ENCODE results near the gene SEMA5B. TPM values are rescaled to one million over a fixed set of nuclear protein-coding genes. Genes with fewer than 3 reads are reported as not detected.

Gene SEMA5B
- polyA plus RNA-seq, 1 donor from 2014 or later, result 7.0 TPM

DNA sequence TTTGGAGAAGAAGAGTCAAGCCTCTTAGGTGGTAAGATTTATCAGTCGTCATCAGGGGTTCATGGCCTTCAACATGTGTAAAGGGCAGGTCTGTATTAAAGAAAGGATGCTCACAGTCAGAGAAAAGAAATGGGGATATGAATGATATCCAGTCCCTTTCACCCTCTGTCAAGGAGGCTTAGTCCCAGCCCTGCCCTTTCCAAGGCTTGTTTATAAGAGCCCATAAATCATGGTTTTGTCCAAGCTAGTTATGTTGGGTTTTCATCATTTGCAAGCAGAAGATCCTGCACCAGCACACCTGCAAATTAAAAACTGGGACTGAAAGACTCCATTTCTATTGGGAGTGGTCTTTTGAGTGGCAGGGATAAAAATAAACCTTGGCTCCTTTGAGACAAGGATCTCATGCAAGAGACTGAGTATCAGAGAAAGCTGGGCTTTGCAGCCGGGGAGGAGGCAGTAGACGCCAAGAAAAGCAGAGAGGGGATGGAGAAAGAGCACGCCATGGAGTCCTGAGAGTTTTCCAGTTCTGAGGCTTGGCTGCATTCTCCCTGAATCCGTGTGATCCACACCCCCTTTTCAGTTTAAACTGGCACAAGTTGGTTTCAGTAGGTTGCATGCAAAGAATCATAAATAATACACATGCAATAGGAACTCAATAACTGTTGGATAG is 26.7 kb upstream of the SEMA5B start:
- Histone ChIP-seq H3F3A (ENCODE audit: insufficient read depth, low read length, poor library complexity, severe bottlenecking) (no peaks in the 10 kb centered on the region), H3K36me3 (ENCODE audit: insufficient read depth, low read length) (no peaks in the 10 kb centered on the region), H3K4me2 (ENCODE audit: low read length) (no peak overlapping the region), H3K9ac (ENCODE audit: low read length) (no peak overlapping the region), H3K79me2 (replicated peaks; ENCODE audit: insufficient read depth, low read length) (no peaks in the 10 kb centered on the region), H3K9me3 (ENCODE audit: low read length) (no peaks in the 10 kb centered on the region), H3K27me3 (ENCODE audit: insufficient read depth, low read depth, low read length) (no peaks in the 10 kb centered on the region), H3K4me3 (ENCODE audit: low read length) (no peak overlapping the region), H3K9me2 (ENCODE audit: insufficient read depth, low read length) (no peaks in the 10 kb centered on the region), H2AFZ (ENCODE audit: low read depth, low read length) (no peak overlapping the region), H3K27ac (ENCODE audit: low read length) (no peak overlapping the region), H4K20me1 (ENCODE audit: insufficient read depth) (no peaks in the 10 kb centered on the region)
- no peak for TF ChIP-seq EZH2 (IDR thresholded peaks at IDR 0.05; ENCODE audit: borderline replicate concordance, insufficient read depth, low read length, poor library complexity, severe bottlenecking)

DNA sequence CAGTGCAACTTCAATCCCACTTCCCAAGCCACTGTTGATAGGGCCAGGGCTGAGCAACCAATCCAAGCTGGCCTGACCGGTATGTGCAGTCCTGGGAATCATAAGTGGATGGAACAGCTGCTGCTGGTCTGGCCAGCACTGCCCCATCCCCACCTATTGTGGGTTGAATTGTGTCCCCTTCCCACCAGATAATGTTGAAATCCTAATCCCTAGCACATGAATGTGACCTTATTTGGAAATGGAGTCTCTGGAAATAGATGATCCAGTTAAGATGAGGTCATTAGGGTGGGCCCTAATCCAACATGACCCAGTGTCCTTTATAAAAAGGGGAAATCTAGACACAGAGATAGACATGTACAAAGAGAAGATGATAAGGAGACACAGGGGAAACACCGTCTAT is 25.5 kb upstream of the SEMA5B start:
- Histone ChIP-seq H3K27ac (ENCODE audit: low read length) (no peak overlapping the region), H3K9me2 (ENCODE audit: insufficient read depth, low read length) (no peaks in the 10 kb centered on the region), H3K4me2 (ENCODE audit: low read length) (no peak overlapping the region), H4K20me1 (ENCODE audit: insufficient read depth) (no peaks in the 10 kb centered on the region), H3F3A (ENCODE audit: insufficient read depth, low read length, poor library complexity, severe bottlenecking) (no peaks in the 10 kb centered on the region), H3K36me3 (ENCODE audit: insufficient read depth, low read length) (no peaks in the 10 kb centered on the region), H3K9ac (ENCODE audit: low read length) (no peak overlapping the region), H3K9me3 (ENCODE audit: low read length) (no peaks in the 10 kb centered on the region), H2AFZ (ENCODE audit: low read depth, low read length) (no peak overlapping the region), H3K4me3 (ENCODE audit: low read length) (no peak overlapping the region), H3K27me3 (ENCODE audit: insufficient read depth, low read depth, low read length) (no peaks in the 10 kb centered on the region), H3K79me2 (replicated peaks; ENCODE audit: insufficient read depth, low read length) (no peaks in the 10 kb centered on the region)
- TF ChIP-seq SMC3 (conservative IDR thresholded peaks at IDR 0.05; ENCODE audit: poor library complexity) (no peak), POLR2AphosphoS5 (IDR thresholded peaks at IDR 0.05) (no peak), MXI1 (conservative IDR thresholded peaks at IDR 0.05; ENCODE audit: poor library complexity, severe bottlenecking) (no peak)

GRCh38 chr3:123050666-123051065 is 23.1 kb upstream of the SEMA5B start:
- Histone ChIP-seq H3K9me3 (ENCODE audit: low read length) (no peaks in the 10 kb centered on the region), H3K79me2 (replicated peaks; ENCODE audit: insufficient read depth, low read length) (no peaks in the 10 kb centered on the region), H3K27me3 (ENCODE audit: insufficient read depth, low read depth, low read length) (no peaks in the 10 kb centered on the region), H3K9ac (ENCODE audit: low read length) (no peak overlapping the region), H2AFZ (ENCODE audit: low read depth, low read length) (no peak overlapping the region), H3K27ac (ENCODE audit: low read length) (no peak overlapping the region), H3F3A (ENCODE audit: insufficient read depth, low read length, poor library complexity, severe bottlenecking) (no peaks in the 10 kb centered on the region), H3K36me3 (ENCODE audit: insufficient read depth, low read length) (no peaks in the 10 kb centered on the region), H4K20me1 (ENCODE audit: insufficient read depth) (no peaks in the 10 kb centered on the region), H3K9me2 (ENCODE audit: insufficient read depth, low read length) (no peaks in the 10 kb centered on the region), H3K4me3 (ENCODE audit: low read length) (no peak overlapping the region), H3K4me2 (ENCODE audit: low read length) (no peak overlapping the region)
- TF ChIP-seq POLR2AphosphoS5 (IDR thresholded peaks at IDR 0.05) (no peak), SMC3 (conservative IDR thresholded peaks at IDR 0.05; ENCODE audit: poor library complexity) (no peak)
- TF ChIP-seq, protein P1, sequence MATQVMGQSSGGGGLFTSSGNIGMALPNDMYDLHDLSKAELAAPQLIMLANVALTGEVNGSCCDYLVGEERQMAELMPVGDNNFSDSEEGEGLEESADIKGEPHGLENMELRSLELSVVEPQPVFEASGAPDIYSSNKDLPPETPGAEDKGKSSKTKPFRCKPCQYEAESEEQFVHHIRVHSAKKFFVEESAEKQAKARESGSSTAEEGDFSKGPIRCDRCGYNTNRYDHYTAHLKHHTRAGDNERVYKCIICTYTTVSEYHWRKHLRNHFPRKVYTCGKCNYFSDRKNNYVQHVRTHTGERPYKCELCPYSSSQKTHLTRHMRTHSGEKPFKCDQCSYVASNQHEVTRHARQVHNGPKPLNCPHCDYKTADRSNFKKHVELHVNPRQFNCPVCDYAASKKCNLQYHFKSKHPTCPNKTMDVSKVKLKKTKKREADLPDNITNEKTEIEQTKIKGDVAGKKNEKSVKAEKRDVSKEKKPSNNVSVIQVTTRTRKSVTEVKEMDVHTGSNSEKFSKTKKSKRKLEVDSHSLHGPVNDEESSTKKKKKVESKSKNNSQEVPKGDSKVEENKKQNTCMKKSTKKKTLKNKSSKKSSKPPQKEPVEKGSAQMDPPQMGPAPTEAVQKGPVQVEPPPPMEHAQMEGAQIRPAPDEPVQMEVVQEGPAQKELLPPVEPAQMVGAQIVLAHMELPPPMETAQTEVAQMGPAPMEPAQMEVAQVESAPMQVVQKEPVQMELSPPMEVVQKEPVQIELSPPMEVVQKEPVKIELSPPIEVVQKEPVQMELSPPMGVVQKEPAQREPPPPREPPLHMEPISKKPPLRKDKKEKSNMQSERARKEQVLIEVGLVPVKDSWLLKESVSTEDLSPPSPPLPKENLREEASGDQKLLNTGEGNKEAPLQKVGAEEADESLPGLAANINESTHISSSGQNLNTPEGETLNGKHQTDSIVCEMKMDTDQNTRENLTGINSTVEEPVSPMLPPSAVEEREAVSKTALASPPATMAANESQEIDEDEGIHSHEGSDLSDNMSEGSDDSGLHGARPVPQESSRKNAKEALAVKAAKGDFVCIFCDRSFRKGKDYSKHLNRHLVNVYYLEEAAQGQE (IDR thresholded peaks at IDR 0.05; ENCODE audit: borderline replicate concordance), result no peak
